Measurements from ENCODE around the gene MAT2B. TPM values are rescaled to one million over a fixed set of nuclear protein-coding genes. Genes with fewer than 3 reads are reported as not detected.

MAT2B gene
- total RNA-seq, 2 experiments from 2014 or later, result 69.4 to 74.1 TPM

- ChIA-PET CTCF (interaction anchor here (1.4 to 4.1 kb wide), 4 partner anchors 15 to 61 kb away, joined by 3 to 25 read pairs (median 5); partner anchors contain the start of genes HMMR and NUDCD2), POLR2A (interaction anchor here (1.0 to 9.9 kb wide), 2 partner anchors 11 to 43 kb away, joined by 3 to 185 read pairs; partner anchors contain the start of genes HMMR and NUDCD2)
- Mint-ChIP-seq H3K27ac (peak overlapping the region; percentile 97), H3K36me3 (ENCODE audit: low read depth) (peaks cover 15% of the 10 kb centered on the region), H3K27me3 (ENCODE audit: low read depth) (no peaks in the 10 kb centered on the region), H3K4me3 (peak overlapping the region; percentile 96), H3K4me1 (ENCODE audit: low read depth) (peaks cover 23% of the 10 kb centered on the region), H3K9me3 (ENCODE audit: insufficient read depth) (no peaks in the 10 kb centered on the region)
- peak; percentile 50 for DNase-seq
- ATAC-seq, result no peak
These were observed 2.0 kb upstream of the MAT2B start for GRCh38 chr5:163503106-163504078.

DNA sequence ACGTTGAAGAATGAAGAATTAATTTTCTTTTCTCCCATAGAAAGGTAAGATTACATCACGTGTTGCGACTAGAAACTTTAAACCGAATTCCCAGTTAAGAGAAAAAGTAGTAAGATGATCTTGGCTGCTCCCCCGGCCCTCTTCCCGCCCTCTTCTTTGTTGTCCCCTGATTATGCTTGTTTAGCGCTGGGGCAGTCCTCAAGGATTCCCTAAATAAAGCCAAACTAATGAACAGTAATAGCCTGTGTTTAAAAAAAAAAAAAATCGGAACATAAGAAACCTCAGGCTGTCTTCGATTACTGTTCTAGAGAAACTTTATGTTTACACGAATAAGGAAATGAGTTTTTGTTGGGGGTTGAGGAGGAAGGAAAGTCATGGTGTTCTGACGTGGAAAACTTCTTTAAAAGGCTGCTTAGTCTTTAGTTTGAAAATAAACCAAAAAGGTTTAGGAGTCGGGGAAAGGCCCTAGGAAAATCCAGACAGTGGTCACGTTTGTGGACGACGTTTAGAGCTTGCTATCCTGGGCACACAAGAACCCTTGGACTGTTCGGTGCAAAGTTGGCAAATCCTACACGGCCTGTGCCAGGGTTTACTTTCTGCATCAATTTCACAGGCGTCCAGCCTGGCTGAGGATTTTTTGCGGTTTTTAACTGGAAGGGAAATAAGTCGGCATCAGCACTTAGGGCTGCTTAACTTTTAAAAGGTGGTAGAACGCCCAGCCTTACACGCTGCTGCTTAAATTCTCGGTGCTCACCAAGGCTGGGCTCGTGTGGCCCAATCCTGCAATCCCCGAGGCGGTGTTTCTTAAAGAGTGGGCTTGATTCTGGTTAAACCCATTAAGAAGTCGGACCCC lies 1.1 kb upstream of the MAT2B start:
- POLR2A ChIA-PET, result interaction anchor here (1.2 to 9.9 kb wide), 4 partner anchors 14 to 50 kb away, joined by 4 to 185 read pairs (median 6); partner anchors contain the start of genes HMMR and NUDCD2
- ATAC-seq (no peak), DNase-seq (peak; percentile 53)
- no peaks in the 10 kb centered on the region for H3K9me3 Mint-ChIP-seq (ENCODE audit: insufficient read depth)
- H3K27ac Mint-ChIP-seq, result peak overlapping the region; percentile 97
- H3K4me1 Mint-ChIP-seq (ENCODE audit: low read depth), result peaks cover 31% of the 10 kb centered on the region
- CTCF ChIA-PET, result interaction anchor here (1.4 to 4.1 kb wide), 5 partner anchors 14 to 50 kb away, joined by 3 to 25 read pairs (median 4); partner anchors contain the start of genes HMMR and NUDCD2
- H3K27me3 Mint-ChIP-seq (ENCODE audit: low read depth), result no peaks in the 10 kb centered on the region
- peaks cover 21% of the 10 kb centered on the region for H3K36me3 Mint-ChIP-seq (ENCODE audit: low read depth)
- H3K4me3 Mint-ChIP-seq, result peak overlapping the region; percentile 96

GRCh38 chr5:163505049-163505367 lies 411 bp upstream of the MAT2B start:
- POLR2A ChIA-PET, result interaction anchor here (0.7 to 9.9 kb wide), 8 partner anchors 15 to 104 kb away, joined by 3 to 185 read pairs (median 4); partner anchors contain the start of genes HMMR and NUDCD2
- CTCF ChIA-PET, result interaction anchor here (1.1 to 4.1 kb wide), 6 partner anchors 9 to 51 kb away, joined by 3 to 25 read pairs (median 4); partner anchors contain the start of genes HMMR and NUDCD2
- DNase-seq, result no peak
- no peaks in the 10 kb centered on the region for H3K27me3 Mint-ChIP-seq (ENCODE audit: low read depth)
- peak; percentile 2 for ATAC-seq
- peaks cover 37% of the 10 kb centered on the region for H3K4me1 Mint-ChIP-seq (ENCODE audit: low read depth)
- peak overlapping the region; percentile 97 for H3K27ac Mint-ChIP-seq
- H3K9me3 Mint-ChIP-seq (ENCODE audit: insufficient read depth), result no peaks in the 10 kb centered on the region
- peak overlapping the region; percentile 96 for H3K4me3 Mint-ChIP-seq
- peaks cover 25% of the 10 kb centered on the region for H3K36me3 Mint-ChIP-seq (ENCODE audit: low read depth)

- ChIA-PET POLR2A (interaction anchor here (0.6 to 9.9 kb wide), 9 partner anchors 12 to 67 kb away, joined by 3 to 185 read pairs (median 4); partner anchors contain the start of genes HMMR and NUDCD2), CTCF (interaction anchor here (1.1 to 4.1 kb wide), 8 partner anchors 10 to 52 kb away, joined by 3 to 25 read pairs (median 6); partner anchors contain the start of genes HMMR and NUDCD2)
- Mint-ChIP-seq H3K36me3 (ENCODE audit: low read depth) (peaks cover 28% of the 10 kb centered on the region), H3K27ac (peak overlapping the region; percentile 97), H3K4me1 (ENCODE audit: low read depth) (peaks cover 45% of the 10 kb centered on the region), H3K27me3 (ENCODE audit: low read depth) (no peaks in the 10 kb centered on the region), H3K9me3 (ENCODE audit: insufficient read depth) (no peaks in the 10 kb centered on the region), H3K4me3 (peak overlapping the region; percentile 96)
- DNase-seq (peak; percentile 29), ATAC-seq (peak; percentile 13)
These were observed 657 bp downstream of the MAT2B start for GRCh38 chr5:163506095-163506457.

GRCh38 chr5:163506726-163507125 lies 1.3 kb downstream of the MAT2B start:
- no peak for DNase-seq
- no peak for ATAC-seq

GRCh38 chr5:163508753-163509152 lies 3.3 kb downstream of the MAT2B start:
- no peak for ATAC-seq
- Mint-ChIP-seq H3K4me1 (ENCODE audit: low read depth) (peaks cover 40% of the 10 kb centered on the region), H3K9me3 (ENCODE audit: insufficient read depth) (no peaks in the 10 kb centered on the region), H3K27me3 (ENCODE audit: low read depth) (no peaks in the 10 kb centered on the region), H3K27ac (peak overlapping the region; percentile 79), H3K36me3 (ENCODE audit: low read depth) (peaks cover 45% of the 10 kb centered on the region), H3K4me3 (peak overlapping the region; percentile 96)
- CTCF ChIA-PET, result interaction anchor here (1.0 to 2.9 kb wide), 6 partner anchors 10 to 100 kb away, joined by 3 to 16 read pairs (median 4); partner anchors contain the start of genes HMMR and NUDCD2
- DNase-seq, result no peak
- POLR2A ChIA-PET, result interaction anchor here (1.0 to 9.9 kb wide), 2 partner anchors 49 to 71 kb away, joined by 5 to 185 read pairs; partner anchors contain the start of genes HMMR and NUDCD2

More at GRCh38 chr5:163506726-163507125, 1.3 kb downstream of the MAT2B start:
- H3K4me1 Mint-ChIP-seq (ENCODE audit: low read depth), result peaks cover 47% of the 10 kb centered on the region
- H3K27ac Mint-ChIP-seq, result peak overlapping the region; percentile 97
- POLR2A ChIA-PET, result interaction anchor here (0.9 to 9.9 kb wide), 2 partner anchors 47 to 68 kb away, joined by 5 to 185 read pairs; partner anchors contain the start of genes HMMR and NUDCD2
- peak overlapping the region; percentile 96 for H3K4me3 Mint-ChIP-seq
- H3K36me3 Mint-ChIP-seq (ENCODE audit: low read depth), result peaks cover 30% of the 10 kb centered on the region
- H3K9me3 Mint-ChIP-seq (ENCODE audit: insufficient read depth), result no peaks in the 10 kb centered on the region
- H3K27me3 Mint-ChIP-seq (ENCODE audit: low read depth), result no peaks in the 10 kb centered on the region
- CTCF ChIA-PET, result interaction anchor here (1.1 kb wide), 2 partner anchors 17 to 47 kb away, joined by 7 to 9 read pairs; partner anchors contain the start of genes HMMR and NUDCD2

DNA sequence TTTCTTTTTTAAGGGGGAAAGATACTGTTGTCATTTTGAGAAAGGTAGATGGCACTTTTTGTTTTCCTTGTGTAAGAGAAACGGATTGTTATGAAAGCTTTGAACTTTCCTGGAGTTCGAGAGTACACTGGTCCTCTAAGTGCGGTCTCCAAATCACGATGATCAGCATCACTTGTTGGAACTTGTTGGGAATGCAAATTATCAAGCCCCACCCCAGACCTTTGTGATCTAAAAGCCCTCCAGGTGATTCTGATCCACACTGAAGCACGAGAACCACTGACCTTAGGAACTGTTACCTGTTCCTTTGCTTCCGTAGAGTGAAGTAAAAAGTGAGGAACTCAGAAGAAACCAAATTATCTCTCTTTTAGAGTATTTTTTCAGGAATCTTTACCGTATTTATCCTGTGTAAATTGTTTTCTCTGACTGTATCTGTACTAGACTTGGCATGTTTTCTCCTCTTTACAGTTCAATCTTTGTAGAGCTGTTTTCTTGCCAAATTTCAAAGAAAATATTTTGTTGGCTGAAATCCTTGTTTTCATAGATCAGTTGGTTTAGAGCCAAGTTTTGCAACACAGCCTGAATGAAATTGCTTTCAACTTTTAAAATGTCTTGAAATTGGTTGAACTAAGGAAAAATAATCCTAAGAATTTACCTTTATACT lies 4.0 kb downstream of the MAT2B start:
- H3K4me1 Mint-ChIP-seq (ENCODE audit: low read depth), result peaks cover 40% of the 10 kb centered on the region
- no peaks in the 10 kb centered on the region for H3K27me3 Mint-ChIP-seq (ENCODE audit: low read depth)

DNA sequence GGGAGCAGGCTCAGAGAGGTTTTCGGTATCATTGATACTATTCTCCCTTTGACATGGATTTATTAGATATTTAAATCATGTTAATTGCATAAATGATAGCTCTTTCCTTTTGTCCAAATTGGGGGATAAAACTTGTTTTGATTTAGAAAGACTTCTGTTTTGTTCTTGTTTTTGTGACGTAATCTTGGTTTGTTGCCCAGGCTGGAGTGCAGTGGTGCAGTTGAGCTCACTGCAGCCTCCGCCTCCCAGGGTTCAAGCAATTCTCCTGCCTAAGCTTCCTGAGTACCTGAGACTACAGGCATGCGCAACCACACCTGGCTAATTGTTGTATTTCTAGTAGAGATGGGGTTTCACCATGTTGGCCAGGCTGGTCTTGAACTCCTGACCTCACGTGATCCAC lies 7.1 kb downstream of the MAT2B start:
- ATAC-seq (no peak), DNase-seq (no peak)
- Mint-ChIP-seq H3K36me3 (ENCODE audit: low read depth) (peaks cover 62% of the 10 kb centered on the region), H3K9me3 (ENCODE audit: insufficient read depth) (no peaks in the 10 kb centered on the region), H3K27me3 (ENCODE audit: low read depth) (no peaks in the 10 kb centered on the region), H3K4me3 (no peak overlapping the region), H3K27ac (no peak overlapping the region), H3K4me1 (ENCODE audit: low read depth) (peaks cover 37% of the 10 kb centered on the region)
- POLR2A ChIA-PET, result no interaction called here
- CTCF ChIA-PET, result interaction anchor here (1.6 kb wide), 1 partner anchor 24 kb away, joined by 4 read pairs; no protein-coding TSS in a partner anchor

More for the DNA sequence above, 4.0 kb downstream of the MAT2B start:
- peak overlapping the region; percentile 79 for H3K27ac Mint-ChIP-seq
- ATAC-seq, result no peak
- CTCF ChIA-PET, result interaction anchor here (1.4 to 2.9 kb wide), 3 partner anchors 9 to 49 kb away, joined by 3 to 16 read pairs (median 5); partner anchors contain the start of genes HMMR and NUDCD2
- no peaks in the 10 kb centered on the region for H3K9me3 Mint-ChIP-seq (ENCODE audit: insufficient read depth)
- POLR2A ChIA-PET, result interaction anchor here (9.9 kb wide), 1 partner anchor 50 kb away, joined by 185 read pairs; the partner anchor contains the start of genes HMMR and NUDCD2
- DNase-seq, result no peak
- H3K4me3 Mint-ChIP-seq, result peak overlapping the region; percentile 96
- peaks cover 49% of the 10 kb centered on the region for H3K36me3 Mint-ChIP-seq (ENCODE audit: low read depth)

DNA sequence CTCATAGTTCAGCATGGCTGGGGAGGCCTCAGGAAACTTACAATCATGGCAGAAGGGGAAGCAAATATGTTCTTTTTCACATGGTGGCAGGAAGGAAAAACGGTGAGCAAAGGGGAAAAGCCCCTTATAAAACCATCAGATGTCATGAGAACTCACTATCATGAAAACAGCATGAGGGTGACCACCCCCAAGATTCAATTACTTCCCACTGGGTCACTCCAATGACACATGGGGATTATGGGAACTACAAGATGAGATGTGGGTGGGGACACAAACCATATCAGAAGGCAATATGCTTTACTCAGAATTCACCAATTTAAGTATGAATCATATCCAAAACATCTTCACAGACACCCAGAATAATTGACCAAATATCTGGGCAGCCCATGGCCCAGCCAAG lies 19.7 kb downstream of the MAT2B start:
- CTCF ChIA-PET, result no interaction called here
- no peak for DNase-seq

DNA sequence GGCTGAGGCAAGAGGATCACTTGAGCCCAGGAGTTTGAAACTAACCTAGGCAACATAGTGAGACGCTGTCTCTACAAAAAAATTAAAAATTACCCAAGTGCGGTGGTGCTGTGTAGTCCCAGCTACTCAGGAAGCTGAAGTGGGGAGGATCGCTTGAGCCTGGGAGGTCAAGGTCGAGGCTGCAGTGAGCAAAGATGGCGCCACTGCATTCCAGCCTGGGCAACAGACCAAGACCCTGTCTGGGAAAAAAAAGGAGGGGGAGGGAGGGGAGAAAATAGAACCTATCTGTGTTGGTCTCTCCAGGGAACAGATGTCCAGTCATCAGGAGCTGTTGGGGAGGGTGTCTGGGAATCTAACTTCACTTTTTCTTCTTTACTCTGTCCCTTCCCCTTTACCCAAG lies 24.3 kb downstream of the MAT2B start:
- DNase-seq, result no peak
- Mint-ChIP-seq H3K9me3 (ENCODE audit: insufficient read depth) (peaks cover 4% of the 10 kb centered on the region), H3K27me3 (ENCODE audit: low read depth) (peaks cover 6% of the 10 kb centered on the region), H3K27ac (no peak overlapping the region), H3K4me3 (no peak overlapping the region), H3K36me3 (ENCODE audit: low read depth) (no peaks in the 10 kb centered on the region), H3K4me1 (ENCODE audit: low read depth) (no peaks in the 10 kb centered on the region)
- ChIA-PET POLR2A (no interaction called here), CTCF (no interaction called here)
- ATAC-seq, result no peak

More for the DNA sequence above, 19.7 kb downstream of the MAT2B start:
- Mint-ChIP-seq H3K36me3 (ENCODE audit: low read depth) (peaks cover 16% of the 10 kb centered on the region), H3K27ac (no peak overlapping the region), H3K4me3 (no peak overlapping the region), H3K9me3 (ENCODE audit: insufficient read depth) (peaks cover 6% of the 10 kb centered on the region), H3K27me3 (ENCODE audit: low read depth) (no peaks in the 10 kb centered on the region), H3K4me1 (ENCODE audit: low read depth) (no peaks in the 10 kb centered on the region)
- POLR2A ChIA-PET, result no interaction called here
- no peak for ATAC-seq

Measured in activated CD8-positive, alpha-beta T cell treated with anti-CD3 and anti-CD28 coated beads, Interleukin-2, amount 10 ng/mL, durations not matched to agents 7 days and 5 days (primary cell).